ENCODE results near the gene ASB2. TPM values are rescaled to one million over a fixed set of nuclear protein-coding genes. Genes with fewer than 3 reads are reported as not detected.

ASB2 gene
- total RNA-seq, 2 donors from 2014 or later, result 0.11 TPM; not detected in 1

DNA sequence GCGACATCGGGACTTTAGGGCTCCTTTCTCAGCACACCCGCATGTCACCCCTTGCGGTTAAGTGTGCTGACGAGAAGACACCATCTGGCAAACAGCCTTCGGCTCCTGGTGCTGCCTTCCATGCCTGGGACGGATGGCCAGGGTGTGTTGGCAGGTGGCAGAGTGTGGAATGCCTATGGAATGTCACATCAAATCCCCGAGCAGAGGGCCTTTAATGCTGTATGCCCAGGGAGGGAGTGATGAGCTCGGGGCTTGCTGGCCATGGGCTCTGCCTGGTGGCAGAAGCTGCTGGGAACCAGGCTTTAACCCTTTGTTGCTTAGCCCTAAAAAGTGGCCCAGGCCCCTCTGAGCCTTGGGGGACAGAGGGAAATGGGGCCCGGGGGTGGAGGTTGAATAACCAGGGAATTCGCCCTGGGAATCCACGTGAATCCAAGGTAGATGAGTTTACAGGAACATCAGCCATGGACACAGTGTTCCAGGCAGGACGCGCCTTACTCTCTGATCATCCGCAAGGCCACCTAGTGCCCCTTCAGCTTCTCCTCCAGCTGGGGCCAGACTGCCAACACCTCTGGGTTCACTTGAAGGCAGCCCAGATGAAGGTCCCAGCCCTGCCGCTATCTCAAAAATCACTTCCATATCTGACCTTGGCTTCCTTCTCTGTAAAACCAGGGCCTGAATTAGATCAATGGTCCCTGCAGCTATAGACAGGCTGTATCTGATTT is 31.9 kb downstream of the ASB2 start:
- Mint-ChIP-seq H3K9me3 (no peaks in the 10 kb centered on the region), H3K27ac (no peak overlapping the region), H3K27me3 (ENCODE audit: insufficient read depth) (peaks cover 22% of the 10 kb centered on the region), H3K4me1 (peaks cover 13% of the 10 kb centered on the region), H3K36me3 (ENCODE audit: low read depth) (no peaks in the 10 kb centered on the region), H3K4me3 (no peak overlapping the region)
- Histone ChIP-seq H3K9ac (ENCODE audit: extremely low read depth, low read length, poor library complexity, severe bottlenecking) (no peak overlapping the region), H3K9me3 (ENCODE audit: control insufficient read depth, low read length) (no peaks in the 10 kb centered on the region), H3K4me3 (ENCODE audit: low read length) (no peak overlapping the region), H3K27ac (ENCODE audit: low read depth, low read length) (no peak overlapping the region), H3K27me3 (ENCODE audit: control insufficient read depth, insufficient read depth, low read length, poor library complexity, severe bottlenecking) (no peaks in the 10 kb centered on the region), H3K36me3 (ENCODE audit: control insufficient read depth, insufficient read depth, low read length) (no peaks in the 10 kb centered on the region), H3K4me1 (ENCODE audit: control insufficient read depth, insufficient read depth, low read length) (peaks cover 13% of the 10 kb centered on the region)
- WGBS, 2 experiments (ENCODE audit: insufficient coverage in 1 of 2, insufficient read length in 1 of 2), result 93% methylated on average over 10 to 16 of the region's 16 CpGs
- DNase-seq, result peak; percentile 53
- TF ChIP-seq, protein P1, sequence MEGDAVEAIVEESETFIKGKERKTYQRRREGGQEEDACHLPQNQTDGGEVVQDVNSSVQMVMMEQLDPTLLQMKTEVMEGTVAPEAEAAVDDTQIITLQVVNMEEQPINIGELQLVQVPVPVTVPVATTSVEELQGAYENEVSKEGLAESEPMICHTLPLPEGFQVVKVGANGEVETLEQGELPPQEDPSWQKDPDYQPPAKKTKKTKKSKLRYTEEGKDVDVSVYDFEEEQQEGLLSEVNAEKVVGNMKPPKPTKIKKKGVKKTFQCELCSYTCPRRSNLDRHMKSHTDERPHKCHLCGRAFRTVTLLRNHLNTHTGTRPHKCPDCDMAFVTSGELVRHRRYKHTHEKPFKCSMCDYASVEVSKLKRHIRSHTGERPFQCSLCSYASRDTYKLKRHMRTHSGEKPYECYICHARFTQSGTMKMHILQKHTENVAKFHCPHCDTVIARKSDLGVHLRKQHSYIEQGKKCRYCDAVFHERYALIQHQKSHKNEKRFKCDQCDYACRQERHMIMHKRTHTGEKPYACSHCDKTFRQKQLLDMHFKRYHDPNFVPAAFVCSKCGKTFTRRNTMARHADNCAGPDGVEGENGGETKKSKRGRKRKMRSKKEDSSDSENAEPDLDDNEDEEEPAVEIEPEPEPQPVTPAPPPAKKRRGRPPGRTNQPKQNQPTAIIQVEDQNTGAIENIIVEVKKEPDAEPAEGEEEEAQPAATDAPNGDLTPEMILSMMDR (conservative IDR thresholded peaks at IDR 0.05), result no peak

DNA sequence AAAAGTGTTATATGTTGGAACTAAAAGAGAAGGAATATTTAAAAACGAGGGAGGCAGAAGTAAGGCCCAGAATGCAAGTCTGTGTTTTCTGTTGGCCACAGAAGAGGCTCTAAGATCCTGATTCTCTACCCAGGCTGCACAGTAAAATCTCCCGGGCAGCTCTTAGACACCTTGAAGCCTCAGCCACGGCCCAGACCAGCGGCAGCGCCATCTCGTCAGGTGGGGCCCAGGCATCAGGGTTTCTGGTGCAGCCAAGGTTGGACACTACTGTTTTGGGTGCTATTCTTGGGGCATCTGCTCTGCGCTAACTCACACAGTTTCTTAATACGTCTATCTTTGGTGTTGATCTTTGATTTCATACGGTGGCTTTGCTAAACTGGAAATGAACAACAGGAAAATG is 32.4 kb downstream of the ASB2 start:
- Mint-ChIP-seq H3K27ac (no peak overlapping the region), H3K27me3 (ENCODE audit: insufficient read depth) (peaks cover 27% of the 10 kb centered on the region), H3K36me3 (ENCODE audit: low read depth) (no peaks in the 10 kb centered on the region), H3K4me1 (peaks cover 13% of the 10 kb centered on the region), H3K4me3 (no peak overlapping the region), H3K9me3 (no peaks in the 10 kb centered on the region)
- TF ChIP-seq, protein P1 (conservative IDR thresholded peaks at IDR 0.05), result no peak
- H3K9me3 ChIP-seq (ENCODE audit: control insufficient read depth, low read length), result no peaks in the 10 kb centered on the region
- H3K4me1 ChIP-seq (ENCODE audit: control insufficient read depth, insufficient read depth, low read length), result peaks cover 13% of the 10 kb centered on the region
- no peak overlapping the region for H3K27ac ChIP-seq (ENCODE audit: low read depth, low read length)
- 93 to 94% methylated on average over 9 of the region's 9 CpGs for WGBS, 2 experiments (ENCODE audit: insufficient coverage in 1 of 2, insufficient read length in 1 of 2)
- H3K9ac ChIP-seq (ENCODE audit: extremely low read depth, low read length, poor library complexity, severe bottlenecking), result no peak overlapping the region
- no peaks in the 10 kb centered on the region for H3K36me3 ChIP-seq (ENCODE audit: control insufficient read depth, insufficient read depth, low read length)
- peaks cover 4% of the 10 kb centered on the region for H3K27me3 ChIP-seq (ENCODE audit: control insufficient read depth, insufficient read depth, low read length, poor library complexity, severe bottlenecking)
- no peak for DNase-seq
- H3K4me3 ChIP-seq (ENCODE audit: low read length), result no peak overlapping the region

GRCh38 chr14:93943052-93943451 is 33.3 kb downstream of the ASB2 start:
- Histone ChIP-seq H3K4me3 (ENCODE audit: low read length) (no peak overlapping the region), H3K4me1 (ENCODE audit: control insufficient read depth, insufficient read depth, low read length) (peaks cover 13% of the 10 kb centered on the region), H3K9ac (ENCODE audit: extremely low read depth, low read length, poor library complexity, severe bottlenecking) (no peak overlapping the region), H3K36me3 (ENCODE audit: control insufficient read depth, insufficient read depth, low read length) (no peaks in the 10 kb centered on the region), H3K27me3 (ENCODE audit: control insufficient read depth, insufficient read depth, low read length, poor library complexity, severe bottlenecking) (peaks cover 13% of the 10 kb centered on the region), H3K9me3 (ENCODE audit: control insufficient read depth, low read length) (no peaks in the 10 kb centered on the region), H3K27ac (ENCODE audit: low read depth, low read length) (no peak overlapping the region)
- no peak overlapping the region for H3K27ac Mint-ChIP-seq
- H3K9me3 Mint-ChIP-seq, result no peaks in the 10 kb centered on the region
- no peaks in the 10 kb centered on the region for H3K36me3 Mint-ChIP-seq (ENCODE audit: low read depth)
- WGBS, 2 experiments (ENCODE audit: insufficient coverage in 1 of 2, insufficient read length in 1 of 2), result 92 to 96% methylated on average over 3 to 10 of the region's 10 CpGs
- no peak overlapping the region for H3K4me3 Mint-ChIP-seq
- no peak for DNase-seq
- H3K4me1 Mint-ChIP-seq, result peaks cover 13% of the 10 kb centered on the region
- TF ChIP-seq, protein P1 (conservative IDR thresholded peaks at IDR 0.05), result no peak
- peaks cover 34% of the 10 kb centered on the region for H3K27me3 Mint-ChIP-seq (ENCODE audit: insufficient read depth)
